Lower leg skin (tissue), 4 donors: Measurements from ENCODE around the gene PXYLP1. TPM values are rescaled to one million over a fixed set of nuclear protein-coding genes. Genes with fewer than 3 reads are reported as not detected.

Experiments
- DNase-seq, 2 donors: peaks; one replicate each; pipeline ENCODE4 v3.0.0-alpha.2; 2019; ENCODE audit warnings: low spot score in 2 of 2
- H3K4me3 ChIP-seq: fragments of 200-600 bp; sonication (generic); 2 replicates; pipeline ENCODE4 v1.5.1; 2017; ENCODE audit warnings: mild to moderate bottlenecking, low read depth; ENCODE audit not compliant: poor library complexity, severe bottlenecking
- POLR2A ChIP-seq, 2 donors: fragments of 450-650 bp; IDR thresholded peaks; one replicate each; pipeline ENCODE4 v1.6.1; 2016 to 2017; ENCODE audit warnings: antibody characterized with exemption in 2 of 2, mild to moderate bottlenecking in 1 of 2, moderate library complexity in 1 of 2
- WGBS, 2 donors: methylation state at CpG; one replicate each; pipeline ENCODE4 v1.1.5; 2018; 5-methylcytosine and 5-hydroxymethylcytosine counted together
- intact Hi-C: fragments of 100-400 bp; cut with DNase I; formaldehyde crosslinking; loops from one replicate; pipeline ENCODE4 v1.15.0; 2023; ENCODE audit warnings: low total_unique reads
- total RNA-seq, 4 donors: library from RNA; depleted of rRNA; stranded (reverse); fragments of >200 nt; gene quantifications; one replicate each; pipeline ENCODE4 v1.1.0, GENCODE V29; 2016
- TF ChIP-seq, protein P1 (sequence below), 3 donors: fragments of 450-650 bp; IDR thresholded peaks; one replicate each; pipeline ENCODE4 v1.5.1; 2016; ENCODE audit warnings: antibody characterized with exemption in 3 of 3, mild to moderate bottlenecking in 3 of 3, moderate library complexity in 2 of 3

The PXYLP1 gene
- total RNA-seq, 4 donors from 2014 or later, result 8.8 to 14.5 (median 10.2) TPM

DNA sequence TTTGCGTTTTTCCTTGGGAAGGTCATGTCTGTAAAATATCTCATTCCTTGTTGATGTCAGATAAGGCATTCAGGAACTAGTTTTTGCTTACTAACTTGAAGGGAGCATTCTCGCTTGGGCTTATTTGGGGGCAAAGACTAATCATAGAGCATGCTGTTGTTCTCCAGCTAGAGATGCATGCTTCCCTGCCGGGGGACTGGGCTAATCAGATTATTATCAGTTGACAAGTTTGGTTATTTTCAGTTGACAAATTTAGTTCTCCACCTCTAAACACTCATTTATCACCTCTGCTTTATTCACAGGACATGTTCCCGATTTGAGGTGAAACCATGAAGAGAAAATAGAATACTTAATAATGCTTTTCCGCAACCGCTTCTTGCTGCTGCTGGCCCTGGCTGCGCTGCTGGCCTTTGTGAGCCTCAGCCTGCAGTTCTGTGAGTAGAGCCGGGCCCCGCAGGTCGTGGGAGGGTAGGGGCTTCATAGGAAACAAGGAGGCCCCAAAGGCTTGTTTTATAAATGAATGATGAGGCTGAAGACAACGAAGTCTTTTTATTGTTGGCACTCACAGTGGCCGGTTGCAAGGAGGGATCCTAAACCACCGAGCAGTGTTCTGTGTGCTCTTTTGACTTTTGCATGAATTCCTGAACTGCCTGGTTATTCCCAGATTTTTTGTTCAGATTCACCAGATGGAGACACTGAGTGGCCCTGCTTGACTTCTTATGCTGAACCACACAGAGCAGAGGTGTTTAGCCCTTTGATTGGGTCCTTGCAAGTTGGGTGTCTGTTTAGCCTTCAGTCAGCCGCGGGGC lies 28.4 kb downstream of the PXYLP1 start:
- 93 to 96% methylated on average over 15 of the region's 15 CpGs for WGBS, 2 donors
- peak in 1 of 2 donors; percentile 53 for DNase-seq
- no peak overlapping the region for H3K4me3 ChIP-seq
- TF ChIP-seq POLR2A (IDR thresholded peaks at IDR 0.05), result no peak
- TF ChIP-seq, protein P1, sequence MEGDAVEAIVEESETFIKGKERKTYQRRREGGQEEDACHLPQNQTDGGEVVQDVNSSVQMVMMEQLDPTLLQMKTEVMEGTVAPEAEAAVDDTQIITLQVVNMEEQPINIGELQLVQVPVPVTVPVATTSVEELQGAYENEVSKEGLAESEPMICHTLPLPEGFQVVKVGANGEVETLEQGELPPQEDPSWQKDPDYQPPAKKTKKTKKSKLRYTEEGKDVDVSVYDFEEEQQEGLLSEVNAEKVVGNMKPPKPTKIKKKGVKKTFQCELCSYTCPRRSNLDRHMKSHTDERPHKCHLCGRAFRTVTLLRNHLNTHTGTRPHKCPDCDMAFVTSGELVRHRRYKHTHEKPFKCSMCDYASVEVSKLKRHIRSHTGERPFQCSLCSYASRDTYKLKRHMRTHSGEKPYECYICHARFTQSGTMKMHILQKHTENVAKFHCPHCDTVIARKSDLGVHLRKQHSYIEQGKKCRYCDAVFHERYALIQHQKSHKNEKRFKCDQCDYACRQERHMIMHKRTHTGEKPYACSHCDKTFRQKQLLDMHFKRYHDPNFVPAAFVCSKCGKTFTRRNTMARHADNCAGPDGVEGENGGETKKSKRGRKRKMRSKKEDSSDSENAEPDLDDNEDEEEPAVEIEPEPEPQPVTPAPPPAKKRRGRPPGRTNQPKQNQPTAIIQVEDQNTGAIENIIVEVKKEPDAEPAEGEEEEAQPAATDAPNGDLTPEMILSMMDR (IDR thresholded peaks at IDR 0.05), result no peak
- intact Hi-C loops, result no loop called here

DNA sequence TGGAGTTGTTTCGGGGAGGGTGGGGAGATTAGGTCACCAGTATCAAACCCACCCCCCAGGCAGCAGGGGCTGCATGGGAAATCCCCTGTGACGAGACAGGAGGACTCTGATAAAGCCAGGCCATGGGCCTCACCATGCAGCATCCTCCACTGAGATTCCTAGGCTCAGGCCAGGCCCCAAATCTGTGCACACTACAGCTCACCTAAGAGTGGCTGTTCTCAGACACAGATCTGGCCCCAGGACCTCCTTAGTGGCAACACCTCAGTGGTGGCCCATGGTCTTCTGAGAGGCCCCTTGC lies 29.0 kb downstream of the PXYLP1 start:
- TF ChIP-seq POLR2A (IDR thresholded peaks at IDR 0.05), result no peak
- TF ChIP-seq, protein P1 (IDR thresholded peaks at IDR 0.05), result no peak
- 100% methylated on average over 1 to 2 of the region's 2 CpGs for WGBS, 2 donors
- H3K4me3 ChIP-seq, result no peak overlapping the region
- DNase-seq, result peak in 1 of 2 donors; percentile 68
- intact Hi-C loops, result no loop called here

DNA sequence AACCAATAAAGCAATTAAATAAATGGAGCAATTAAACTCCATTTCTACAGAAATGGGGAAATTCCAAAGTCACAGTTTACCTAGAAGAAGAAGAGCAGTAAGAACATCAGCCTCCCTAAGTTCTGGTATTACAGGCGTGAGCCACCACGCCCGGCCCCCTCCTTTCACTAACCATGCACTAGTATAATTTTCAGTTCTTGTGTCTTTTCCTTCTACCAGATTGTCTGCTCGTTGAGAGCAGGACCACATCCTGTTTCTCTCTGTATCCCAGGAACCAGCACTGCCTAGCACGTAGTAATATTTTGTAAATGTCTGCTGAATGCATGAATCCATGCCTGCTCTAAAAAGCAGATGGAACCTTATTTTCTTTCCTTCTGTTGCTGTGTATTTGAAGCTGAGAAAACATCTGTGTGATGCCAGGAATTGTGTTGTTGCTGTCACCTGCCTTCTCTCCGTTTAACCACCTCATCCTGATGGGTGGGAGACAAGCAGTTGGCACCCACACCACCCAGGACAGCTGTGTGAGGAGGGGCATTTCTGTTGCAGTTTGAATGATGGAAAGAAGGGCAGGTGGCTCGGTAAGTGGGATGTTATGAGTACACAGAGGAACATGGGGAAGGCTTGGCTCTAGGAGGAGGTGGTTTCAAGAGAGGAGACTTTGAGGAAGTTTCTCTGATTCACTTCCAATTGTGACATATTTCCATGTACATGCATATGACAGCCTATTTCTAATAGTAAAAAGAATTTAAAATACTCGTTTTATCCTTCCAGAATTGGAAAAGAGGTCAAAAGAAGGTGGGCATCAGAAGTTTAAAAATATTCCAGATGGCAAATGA lies 30.1 kb downstream of the PXYLP1 start:
- DNase-seq, result peak in 1 of 2 donors; percentile 37
- no peak overlapping the region for H3K4me3 ChIP-seq
- no peak for TF ChIP-seq POLR2A (IDR thresholded peaks at IDR 0.05)
- TF ChIP-seq, protein P1 (IDR thresholded peaks at IDR 0.05), result no peak
- 80 to 82% methylated on average over 8 of the region's 8 CpGs for WGBS, 2 donors
- intact Hi-C loops, result no loop called here

DNA sequence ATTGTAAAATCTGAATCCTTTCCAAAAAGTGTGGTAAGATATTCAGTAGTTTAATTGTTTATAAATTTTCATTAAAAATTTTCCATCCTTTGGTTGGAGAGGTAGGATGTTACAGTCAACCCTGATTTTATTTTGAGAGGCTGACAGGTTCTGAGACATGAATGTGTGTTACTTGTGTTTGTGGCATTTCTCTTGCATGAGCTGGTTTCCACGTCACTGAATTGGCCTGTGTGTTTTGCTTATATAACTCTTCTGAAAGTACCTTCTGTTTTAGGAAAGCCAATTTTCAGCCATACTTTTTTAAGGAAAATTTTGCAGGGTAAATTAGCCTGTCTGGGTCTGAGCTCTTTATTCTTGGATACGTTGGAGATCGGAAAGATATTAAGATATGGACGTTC lies 30.7 kb downstream of the PXYLP1 start:
- H3K4me3 ChIP-seq, result no peak overlapping the region
- no peak for DNase-seq
- TF ChIP-seq POLR2A (IDR thresholded peaks at IDR 0.05), result no peak
- TF ChIP-seq, protein P1 (IDR thresholded peaks at IDR 0.05), result no peak
- WGBS, 2 donors, result 79 to 87% methylated on average over 4 of the region's 4 CpGs
- intact Hi-C loops, result no loop called here

DNA sequence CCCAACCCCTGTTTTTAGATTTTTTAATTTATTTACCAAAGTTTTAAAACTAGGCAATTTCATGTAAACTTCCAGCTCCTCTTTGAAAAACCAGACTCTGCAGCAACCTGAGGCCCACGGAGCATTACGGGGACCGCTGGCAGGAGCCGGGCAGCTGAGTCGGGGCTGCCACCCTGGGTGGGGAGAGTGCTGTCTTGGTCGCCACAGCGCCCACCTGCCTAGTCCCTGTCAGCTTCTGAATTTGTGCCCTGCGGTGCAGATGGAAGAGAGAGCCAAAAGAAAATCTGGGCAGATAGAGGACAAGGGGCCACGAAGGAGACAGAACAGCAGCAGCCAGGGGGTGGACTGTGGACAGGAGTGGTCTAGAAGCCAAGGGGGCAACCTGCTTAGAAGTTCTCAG lies 34.6 kb downstream of the PXYLP1 start:
- WGBS, 2 donors, result 95 to 96% methylated on average over 9 of the region's 9 CpGs
- intact Hi-C loops, result no loop called here
- DNase-seq, result peak in 1 of 2 donors; percentile 70
- no peak overlapping the region for H3K4me3 ChIP-seq
- TF ChIP-seq, protein P1 (IDR thresholded peaks at IDR 0.05), result no peak
- no peak for TF ChIP-seq POLR2A (IDR thresholded peaks at IDR 0.05)
